Endothelial cell (in vitro differentiated cells): ENCODE results near the gene CABP4. TPM values are rescaled to one million over a fixed set of nuclear protein-coding genes. Genes with fewer than 3 reads are reported as not detected.

Experiments
- DNase-seq: peaks from one replicate; pipeline ENCODE4 v3.0.0; 2021; ENCODE audit warnings: low spot score
- H3K27ac Mint-ChIP-seq: one replicate; pipeline ENCODE4 v1.8.0; 2021; ENCODE audit warnings: mixed read lengths, inconsistent platforms; ENCODE audit not compliant: unreplicated experiment
- H3K27me3 Mint-ChIP-seq: one replicate; pipeline ENCODE4 v1.8.0; 2021; ENCODE audit warnings: mild to moderate bottlenecking, moderate library complexity, mixed read lengths, inconsistent platforms; ENCODE audit not compliant: unreplicated experiment
- H3K36me3 Mint-ChIP-seq: one replicate; pipeline ENCODE4 v1.8.0; 2021; ENCODE audit warnings: mild to moderate bottlenecking, low read depth, mixed read lengths, inconsistent platforms; ENCODE audit not compliant: unreplicated experiment
- H3K4me1 Mint-ChIP-seq: one replicate; pipeline ENCODE4 v1.8.0; 2021; ENCODE audit warnings: mild to moderate bottlenecking, mixed read lengths, inconsistent platforms; ENCODE audit not compliant: unreplicated experiment
- H3K4me3 Mint-ChIP-seq: one replicate; pipeline ENCODE4 v1.8.0; 2021; ENCODE audit warnings: mild to moderate bottlenecking, mixed read lengths, inconsistent platforms; ENCODE audit not compliant: unreplicated experiment
- H3K9me3 Mint-ChIP-seq: one replicate; pipeline ENCODE4 v1.8.0; 2021; ENCODE audit warnings: mixed read lengths, inconsistent platforms; ENCODE audit not compliant: unreplicated experiment
- CTCF ChIP-seq: fragments of 200-600 bp; sonication (generic); IDR thresholded peaks from one replicate; pipeline ENCODE4 v1.5.0; 2021; ENCODE audit warnings: antibody characterized with exemption; ENCODE audit not compliant: unreplicated experiment
- total RNA-seq: library from RNA; stranded (reverse); fragmentation: NEBNext Ultra II Directional; extraction: Animal tissue kit (Norgen Biotek cat#: 25700); gene quantifications from one replicate; pipeline ENCODE4 v1.2.1, GENCODE V29; 2021; ENCODE audit not compliant: unreplicated experiment

The CABP4 gene
- total RNA-seq, 1 donor from 2014 or later: not detected

- DNase-seq: no peak
- Mint-ChIP-seq H3K27ac (no peak overlapping the region), H3K36me3 (no peaks in the 10 kb centered on the region), H3K9me3 (no peaks in the 10 kb centered on the region), H3K27me3 (peaks cover 17% of the 10 kb centered on the region), H3K4me1 (peaks cover 3% of the 10 kb centered on the region), H3K4me3 (no peak overlapping the region)
- no peak for TF ChIP-seq CTCF
Measured at GRCh38 chr11:67419325-67420049, 35.7 kb upstream of the CABP4 start.

- H3K36me3 Mint-ChIP-seq: no peaks in the 10 kb centered on the region
- H3K9me3 Mint-ChIP-seq: no peaks in the 10 kb centered on the region
- peaks cover 18% of the 10 kb centered on the region for H3K27me3 Mint-ChIP-seq
- peaks cover 3% of the 10 kb centered on the region for H3K4me1 Mint-ChIP-seq
- H3K27ac Mint-ChIP-seq: no peak overlapping the region
- no peak for TF ChIP-seq CTCF
- DNase-seq: no peak
- no peak overlapping the region for H3K4me3 Mint-ChIP-seq
Measured at GRCh38 chr11:67420147-67420645, 35.0 kb upstream of the CABP4 start.

GRCh38 chr11:67420646-67421429 is 34.3 kb upstream of the CABP4 start:
- peak; percentile 98 for DNase-seq
- H3K9me3 Mint-ChIP-seq: no peaks in the 10 kb centered on the region
- H3K27me3 Mint-ChIP-seq: peaks cover 18% of the 10 kb centered on the region
- peaks cover 3% of the 10 kb centered on the region for H3K4me1 Mint-ChIP-seq
- H3K36me3 Mint-ChIP-seq: no peaks in the 10 kb centered on the region
- H3K4me3 Mint-ChIP-seq: no peak overlapping the region
- no peak for TF ChIP-seq CTCF
- no peak overlapping the region for H3K27ac Mint-ChIP-seq

GRCh38 chr11:67421430-67422031 is 33.6 kb upstream of the CABP4 start:
- H3K27ac Mint-ChIP-seq: no peak overlapping the region
- TF ChIP-seq CTCF: no peak
- H3K4me1 Mint-ChIP-seq: peaks cover 3% of the 10 kb centered on the region
- no peaks in the 10 kb centered on the region for H3K9me3 Mint-ChIP-seq
- peaks cover 14% of the 10 kb centered on the region for H3K27me3 Mint-ChIP-seq
- no peak overlapping the region for H3K4me3 Mint-ChIP-seq
- no peaks in the 10 kb centered on the region for H3K36me3 Mint-ChIP-seq
- no peak for DNase-seq
